Left ventricle myocardium inferior (tissue), 1 donor: ENCODE results near the gene TNFAIP8L3. TPM values are rescaled to one million over a fixed set of nuclear protein-coding genes. Genes with fewer than 3 reads are reported as not detected.

Experiments used
- DNase-seq: peaks from one replicate; pipeline ENCODE4 v3.0.0-alpha.2; 2020
- H3K27ac ChIP-seq: fragments of 200-600 bp; replicated peaks from 2 replicates; pipeline ENCODE4 v1.8.0; 2021
- H3K27me3 ChIP-seq: fragments of 200-600 bp; 2 replicates; pipeline ENCODE4 v1.8.0; 2021; ENCODE audit warnings: low read depth
- H3K36me3 ChIP-seq: fragments of 200-600 bp; 2 replicates; pipeline ENCODE4 v1.8.0; 2021
- H3K4me1 ChIP-seq: fragments of 200-600 bp; 2 replicates; pipeline ENCODE4 v1.8.0; 2021
- H3K4me3 ChIP-seq: fragments of 200-600 bp; 2 replicates; pipeline ENCODE4 v1.8.0; 2021; ENCODE audit warnings: mild to moderate bottlenecking, moderate library complexity
- H3K9me3 ChIP-seq: fragments of 200-600 bp; replicated peaks from 2 replicates; pipeline ENCODE4 v1.8.0; 2021
- CTCF ChIP-seq: fragments of 200-600 bp; IDR thresholded peaks from 2 replicates; pipeline ENCODE4 v1.8.0; 2021; ENCODE audit warnings: antibody characterized with exemption, mild to moderate bottlenecking, borderline replicate concordance
- intact Hi-C: fragments of 100-400 bp; cut with micrococcal nuclease; formaldehyde crosslinking; loops from one replicate; pipeline ENCODE4 v1.11.0; 2022
- total RNA-seq: library from RNA; stranded (reverse); fragmentation: NEBNext Ultra II Directional; extraction: Animal tissue kit (Norgen Biotek cat#: 25700); gene quantifications from one replicate; pipeline ENCODE4 v1.2.1, GENCODE V29; 2021
- donor health status: DM: no; HTN: yes; CAD: no; lungs with severe emphysema.

The TNFAIP8L3 gene
- total RNA-seq, 1 donor from 2014 or later, result 6.0 TPM

GRCh38 chr15:51023499-51023898, 71.2 kb downstream of the TNFAIP8L3 start:
- no peak for DNase-seq
- peaks cover 13% of the 10 kb centered on the region for H3K9me3 ChIP-seq
- H3K27ac ChIP-seq, result no peak overlapping the region
- no peak for TF ChIP-seq CTCF
- H3K27me3 ChIP-seq, result no peaks in the 10 kb centered on the region
- H3K36me3 ChIP-seq, result no peaks in the 10 kb centered on the region
- H3K4me3 ChIP-seq, result no peak overlapping the region
- H3K4me1 ChIP-seq, result no peaks in the 10 kb centered on the region
- intact Hi-C loops, result no loop called here

- peaks cover 13% of the 10 kb centered on the region for H3K9me3 ChIP-seq
- H3K4me1 ChIP-seq, result no peaks in the 10 kb centered on the region
- no peak overlapping the region for H3K4me3 ChIP-seq
- H3K27me3 ChIP-seq, result no peaks in the 10 kb centered on the region
- no peak for TF ChIP-seq CTCF
- intact Hi-C loops, result no loop called here
- no peaks in the 10 kb centered on the region for H3K36me3 ChIP-seq
- no peak overlapping the region for H3K27ac ChIP-seq
- DNase-seq, result no peak
Measured at GRCh38 chr15:51022206-51022605, 72.5 kb downstream of the TNFAIP8L3 start.

GRCh38 chr15:51016615-51017014, 78.1 kb downstream of the TNFAIP8L3 start:
- H3K4me1 ChIP-seq, result peaks cover 2% of the 10 kb centered on the region
- H3K4me3 ChIP-seq, result no peak overlapping the region
- no peak overlapping the region for H3K27ac ChIP-seq
- peaks cover 13% of the 10 kb centered on the region for H3K9me3 ChIP-seq
- DNase-seq, result no peak
- TF ChIP-seq CTCF, result no peak
- no peaks in the 10 kb centered on the region for H3K27me3 ChIP-seq
- no peaks in the 10 kb centered on the region for H3K36me3 ChIP-seq
- intact Hi-C loops, result no loop called here

GRCh38 chr15:51011212-51011611, 83.5 kb downstream of the TNFAIP8L3 start:
- no peak for DNase-seq
- H3K27ac ChIP-seq, result no peak overlapping the region
- intact Hi-C loops, result no loop called here
- no peak for TF ChIP-seq CTCF
- H3K36me3 ChIP-seq, result peaks cover 26% of the 10 kb centered on the region
- H3K4me1 ChIP-seq, result peaks cover 8% of the 10 kb centered on the region
- no peaks in the 10 kb centered on the region for H3K27me3 ChIP-seq
- peaks cover 31% of the 10 kb centered on the region for H3K9me3 ChIP-seq
- no peak overlapping the region for H3K4me3 ChIP-seq

- DNase-seq, result no peak
- no peak for TF ChIP-seq CTCF
- peaks cover 48% of the 10 kb centered on the region for H3K36me3 ChIP-seq
- peaks cover 31% of the 10 kb centered on the region for H3K9me3 ChIP-seq
- H3K4me3 ChIP-seq, result no peak overlapping the region
- H3K27ac ChIP-seq, result no peak overlapping the region
- intact Hi-C loops, result no loop called here
- peaks cover 8% of the 10 kb centered on the region for H3K4me1 ChIP-seq
- no peaks in the 10 kb centered on the region for H3K27me3 ChIP-seq
Measured at GRCh38 chr15:51007131-51007666, 87.5 kb downstream of the TNFAIP8L3 start.

Other genes starting within 250 kb of the TNFAIP8L3 start
- gene AP4E1, start 186.2 kb downstream of the TNFAIP8L3 start, total RNA-seq, result 8.0 TPM
- 0.60 TPM for gene CYP19A1, start 243.7 kb upstream of the TNFAIP8L3 start, total RNA-seq
- 4.8 TPM for gene GLDN, start 246.7 kb upstream of the TNFAIP8L3 start, total RNA-seq